ENCODE measurements around the gene SPN.
"Not testable (repeated sequence)": the region's sequence is repeated elsewhere in the genome, so short reads cannot be mapped to it uniquely, and the experiment has no call there.

The SPN gene

DNA sequence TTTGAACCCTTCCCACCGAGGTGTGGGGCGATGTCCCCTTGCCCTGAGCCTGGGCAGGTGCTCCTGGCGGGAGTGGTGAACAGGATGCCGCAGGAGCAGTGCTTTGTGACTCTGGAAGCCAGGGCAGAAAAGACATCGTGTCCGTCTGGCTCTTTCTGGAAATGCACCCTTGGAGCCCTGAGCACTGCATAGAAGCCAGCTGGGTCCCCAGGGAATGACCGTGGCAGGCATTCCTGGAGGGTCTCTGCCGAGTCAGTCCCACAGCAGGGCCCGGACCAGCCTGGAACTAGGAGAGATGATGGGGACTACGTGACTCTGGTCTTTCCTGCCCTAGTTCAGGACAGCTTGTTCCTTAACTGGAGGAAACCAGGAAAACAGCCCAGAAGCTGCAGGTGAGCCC lies 33.7 kb upstream of the SPN start:
- intact Hi-C loops (cut with DNase I; ENCODE audit: low total_unique reads); H3K4me3 ChIP-seq; H3K36me3 ChIP-seq; H3K27me3 ChIP-seq; H3K9me3 ChIP-seq: not testable (repeated sequence)
- DNase-seq = peak in 1 of 2 donors; percentile 78
- peaks cover 0 to 17% (median 4%) of the 10 kb centered on the region in 4 donors for H3K4me1 ChIP-seq
- H3K27ac ChIP-seq = peak overlapping the region in 1 of 2 donors; percentile 61

DNA sequence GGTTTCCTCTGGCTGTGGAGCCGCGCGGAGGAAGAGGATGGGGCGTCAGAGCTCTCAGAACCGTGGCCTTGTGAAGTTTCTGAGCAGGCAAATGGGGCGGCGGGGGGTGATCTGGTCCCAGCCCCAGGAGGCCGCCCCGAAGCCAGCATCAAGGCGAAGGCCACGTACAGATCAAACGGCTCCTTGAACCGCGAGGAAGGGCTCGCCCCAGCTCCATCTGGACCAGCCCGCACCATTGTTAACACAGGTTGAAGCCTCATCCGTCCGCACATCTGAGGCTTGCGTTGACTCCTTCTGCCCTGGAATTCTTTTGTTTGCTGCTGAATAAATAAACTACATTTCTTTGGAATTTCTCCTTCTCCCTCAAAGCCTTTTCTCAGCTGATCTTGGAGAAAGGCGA lies 31.4 kb upstream of the SPN start:
- H3K9me3 ChIP-seq; DNase-seq; intact Hi-C loops (cut with DNase I; ENCODE audit: low total_unique reads); H3K27me3 ChIP-seq; H3K36me3 ChIP-seq; H3K4me3 ChIP-seq; H3K27ac ChIP-seq; H3K4me1 ChIP-seq: not testable (repeated sequence)

DNA sequence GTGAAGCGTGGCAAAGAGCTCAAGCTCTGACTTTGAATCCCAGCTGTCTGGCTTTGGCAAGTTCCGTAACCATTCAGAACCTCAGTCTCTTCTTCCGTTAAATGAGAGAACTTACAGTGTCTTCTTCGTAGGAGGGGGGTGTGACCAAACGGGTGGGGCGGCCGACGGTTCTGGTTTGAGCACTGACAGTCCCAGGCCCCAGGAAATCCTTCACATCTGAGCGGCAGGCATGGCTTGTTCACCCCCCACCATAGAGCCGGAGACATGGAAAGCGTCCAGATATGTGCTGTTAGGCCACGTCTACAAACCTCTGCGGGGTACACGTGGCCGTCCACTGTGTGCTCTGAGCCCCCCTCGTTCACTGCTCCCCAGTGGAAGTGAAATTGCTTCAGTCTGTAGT lies 27.1 kb upstream of the SPN start:
- H3K4me1 ChIP-seq; H3K27ac ChIP-seq; H3K27me3 ChIP-seq; H3K9me3 ChIP-seq; H3K36me3 ChIP-seq; H3K4me3 ChIP-seq; DNase-seq; intact Hi-C loops (cut with DNase I; ENCODE audit: low total_unique reads): not testable (repeated sequence)

DNA sequence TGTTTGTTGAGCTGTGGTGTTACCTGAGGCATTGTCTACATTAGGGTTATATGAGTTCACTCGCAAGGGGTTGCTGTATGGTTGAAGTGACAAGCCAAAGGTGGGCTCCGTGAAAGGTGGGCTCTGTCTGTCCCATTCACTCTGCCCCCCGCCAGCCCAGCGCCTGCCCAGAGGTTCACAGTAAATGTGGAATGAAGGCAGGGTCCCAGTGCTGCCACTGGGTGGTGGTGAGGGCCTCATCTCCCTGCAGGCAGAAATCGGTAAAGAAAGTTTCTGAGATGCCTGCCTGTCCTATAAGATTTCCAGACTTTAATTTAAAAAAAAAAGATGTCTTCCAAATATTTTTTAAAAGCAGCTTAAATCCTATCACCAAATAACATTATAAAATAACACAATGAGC lies 26.7 kb upstream of the SPN start:
- intact Hi-C loops (cut with DNase I; ENCODE audit: low total_unique reads); H3K27me3 ChIP-seq; DNase-seq; H3K4me1 ChIP-seq; H3K27ac ChIP-seq; H3K9me3 ChIP-seq; H3K36me3 ChIP-seq; H3K4me3 ChIP-seq: not testable (repeated sequence)

DNA sequence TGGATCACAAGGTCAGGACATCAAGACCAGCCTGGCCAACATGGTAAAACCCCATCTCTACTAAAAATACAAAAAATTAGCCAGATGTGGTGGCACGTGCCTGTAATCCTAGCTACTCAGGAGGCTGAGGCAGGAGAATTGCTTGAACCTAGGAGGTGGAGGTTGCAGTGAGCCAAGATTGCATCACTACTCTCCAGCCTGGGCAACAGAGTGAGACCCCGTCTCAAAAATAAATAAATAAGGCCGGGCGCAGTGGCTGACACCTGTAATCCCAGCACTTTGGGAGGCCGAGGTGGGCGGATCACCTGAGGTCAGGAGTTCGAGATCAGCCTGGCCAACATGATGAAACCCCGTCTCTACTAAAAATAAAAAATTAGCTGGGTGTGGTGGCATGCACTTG lies 24.3 kb upstream of the SPN start:
- intact Hi-C loops (cut with DNase I; ENCODE audit: low total_unique reads); H3K4me3 ChIP-seq; DNase-seq; H3K36me3 ChIP-seq; H3K27ac ChIP-seq; H3K4me1 ChIP-seq; H3K27me3 ChIP-seq; H3K9me3 ChIP-seq: not testable (repeated sequence)

DNA sequence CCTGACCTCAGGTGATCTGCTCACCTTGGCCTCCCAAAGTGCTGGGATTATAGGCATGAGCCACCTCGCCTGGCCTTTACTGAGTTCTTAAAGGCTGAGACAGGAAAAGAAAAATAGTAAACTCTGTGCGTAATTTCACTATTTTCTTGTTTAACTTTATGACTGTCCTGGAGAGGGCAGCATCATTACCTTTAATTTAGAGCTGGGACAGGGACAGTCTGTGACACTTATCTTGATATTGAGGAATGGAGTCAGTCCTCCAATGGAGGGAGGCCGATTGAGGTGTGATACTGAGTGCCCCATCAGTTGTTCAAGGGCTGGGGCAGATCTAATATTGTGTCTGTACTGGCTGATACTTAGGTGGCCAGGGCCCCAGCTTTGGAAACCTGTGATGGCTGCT lies 21.5 kb upstream of the SPN start:
- no peak for DNase-seq

DNA sequence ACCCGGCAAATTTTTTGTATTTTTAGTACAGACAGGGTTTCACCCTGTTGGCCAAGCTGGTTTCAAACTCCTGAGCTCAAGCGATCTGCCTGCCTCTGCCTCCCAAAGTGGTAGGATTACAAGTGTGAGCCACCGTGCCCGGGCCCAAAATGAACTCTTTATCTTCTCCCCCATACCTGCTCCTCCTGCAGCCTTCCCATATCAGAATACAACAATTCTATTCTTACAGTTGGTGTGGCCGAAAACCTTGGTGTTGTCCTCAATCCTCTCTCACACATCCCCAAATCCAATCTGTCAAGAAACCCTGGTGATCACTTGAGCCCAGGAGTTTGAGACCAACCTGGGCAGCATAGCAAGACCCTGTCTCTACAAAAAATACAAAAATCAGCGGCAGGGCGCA lies 19.5 kb upstream of the SPN start:
- intact Hi-C loops (cut with DNase I; ENCODE audit: low total_unique reads) = no loop called here
- no peaks in the 10 kb centered on the region for H3K36me3 ChIP-seq

More for the DNA sequence above, 21.5 kb upstream of the SPN start:
- Histone ChIP-seq H3K27me3 (no peaks in the 10 kb centered on the region), H3K4me1 (no peaks in the 10 kb centered on the region), H3K27ac (no peak overlapping the region), H3K36me3 (no peaks in the 10 kb centered on the region), H3K9me3 (no peaks in the 10 kb centered on the region), H3K4me3 (no peak overlapping the region)
- intact Hi-C loops (cut with DNase I; ENCODE audit: low total_unique reads) = no loop called here
- TF ChIP-seq, protein P1, sequence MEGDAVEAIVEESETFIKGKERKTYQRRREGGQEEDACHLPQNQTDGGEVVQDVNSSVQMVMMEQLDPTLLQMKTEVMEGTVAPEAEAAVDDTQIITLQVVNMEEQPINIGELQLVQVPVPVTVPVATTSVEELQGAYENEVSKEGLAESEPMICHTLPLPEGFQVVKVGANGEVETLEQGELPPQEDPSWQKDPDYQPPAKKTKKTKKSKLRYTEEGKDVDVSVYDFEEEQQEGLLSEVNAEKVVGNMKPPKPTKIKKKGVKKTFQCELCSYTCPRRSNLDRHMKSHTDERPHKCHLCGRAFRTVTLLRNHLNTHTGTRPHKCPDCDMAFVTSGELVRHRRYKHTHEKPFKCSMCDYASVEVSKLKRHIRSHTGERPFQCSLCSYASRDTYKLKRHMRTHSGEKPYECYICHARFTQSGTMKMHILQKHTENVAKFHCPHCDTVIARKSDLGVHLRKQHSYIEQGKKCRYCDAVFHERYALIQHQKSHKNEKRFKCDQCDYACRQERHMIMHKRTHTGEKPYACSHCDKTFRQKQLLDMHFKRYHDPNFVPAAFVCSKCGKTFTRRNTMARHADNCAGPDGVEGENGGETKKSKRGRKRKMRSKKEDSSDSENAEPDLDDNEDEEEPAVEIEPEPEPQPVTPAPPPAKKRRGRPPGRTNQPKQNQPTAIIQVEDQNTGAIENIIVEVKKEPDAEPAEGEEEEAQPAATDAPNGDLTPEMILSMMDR (IDR thresholded peaks at IDR 0.05) = no peak

DNA sequence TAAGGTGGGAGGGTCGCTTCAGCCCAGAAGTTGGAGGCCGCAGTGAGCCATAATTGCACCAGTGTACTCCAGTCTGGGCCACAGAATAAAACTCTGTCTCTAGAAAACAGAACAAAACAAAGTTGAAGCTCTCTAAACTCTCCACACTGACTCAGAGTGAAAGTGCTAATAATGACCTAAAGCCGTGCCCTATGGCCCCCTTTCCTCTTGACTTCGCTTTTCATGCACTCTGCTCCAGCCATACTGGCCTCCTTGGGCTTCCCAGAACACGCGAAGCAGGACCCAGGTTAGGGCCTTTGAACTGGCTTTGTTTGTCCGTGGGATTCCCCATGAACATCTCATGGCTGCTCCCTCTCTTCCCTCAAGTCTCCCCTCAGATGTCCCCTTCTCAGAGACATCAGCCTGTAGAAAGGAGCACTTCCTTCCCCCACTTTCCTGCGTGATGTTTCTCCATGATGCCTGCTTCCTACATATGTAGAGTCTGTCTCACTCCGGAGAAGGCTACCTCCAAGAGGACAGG lies 18.6 kb upstream of the SPN start:
- intact Hi-C loops (cut with DNase I; ENCODE audit: low total_unique reads) = no loop called here
- TF ChIP-seq, protein P1 (IDR thresholded peaks at IDR 0.05) = no peak
- Histone ChIP-seq H3K4me1 (no peaks in the 10 kb centered on the region), H3K36me3 (no peaks in the 10 kb centered on the region), H3K9me3 (no peaks in the 10 kb centered on the region), H3K27ac (no peak overlapping the region), H3K27me3 (no peaks in the 10 kb centered on the region), H3K4me3 (no peak overlapping the region)
- no peak for DNase-seq

More for the DNA sequence above, 19.5 kb upstream of the SPN start:
- TF ChIP-seq, protein P1 (IDR thresholded peaks at IDR 0.05) = no peak
- DNase-seq = no peak
- no peaks in the 10 kb centered on the region for H3K4me1 ChIP-seq
- H3K4me3 ChIP-seq = no peak overlapping the region
- H3K27me3 ChIP-seq = no peaks in the 10 kb centered on the region
- no peaks in the 10 kb centered on the region for H3K9me3 ChIP-seq
- no peak overlapping the region for H3K27ac ChIP-seq
